HG03378 (cell line): ENCODE data around the gene ADAM19.

ENCODE experiments used
- ATAC-seq: cut with Tn5 transposase; IDR thresholded peaks from one replicate; pipeline ENCODE4 v1.9.1; 2021; ENCODE audit warnings: mild to moderate bottlenecking, moderate library complexity; ENCODE audit not compliant: unreplicated experiment

Gene ADAM19, protein sequence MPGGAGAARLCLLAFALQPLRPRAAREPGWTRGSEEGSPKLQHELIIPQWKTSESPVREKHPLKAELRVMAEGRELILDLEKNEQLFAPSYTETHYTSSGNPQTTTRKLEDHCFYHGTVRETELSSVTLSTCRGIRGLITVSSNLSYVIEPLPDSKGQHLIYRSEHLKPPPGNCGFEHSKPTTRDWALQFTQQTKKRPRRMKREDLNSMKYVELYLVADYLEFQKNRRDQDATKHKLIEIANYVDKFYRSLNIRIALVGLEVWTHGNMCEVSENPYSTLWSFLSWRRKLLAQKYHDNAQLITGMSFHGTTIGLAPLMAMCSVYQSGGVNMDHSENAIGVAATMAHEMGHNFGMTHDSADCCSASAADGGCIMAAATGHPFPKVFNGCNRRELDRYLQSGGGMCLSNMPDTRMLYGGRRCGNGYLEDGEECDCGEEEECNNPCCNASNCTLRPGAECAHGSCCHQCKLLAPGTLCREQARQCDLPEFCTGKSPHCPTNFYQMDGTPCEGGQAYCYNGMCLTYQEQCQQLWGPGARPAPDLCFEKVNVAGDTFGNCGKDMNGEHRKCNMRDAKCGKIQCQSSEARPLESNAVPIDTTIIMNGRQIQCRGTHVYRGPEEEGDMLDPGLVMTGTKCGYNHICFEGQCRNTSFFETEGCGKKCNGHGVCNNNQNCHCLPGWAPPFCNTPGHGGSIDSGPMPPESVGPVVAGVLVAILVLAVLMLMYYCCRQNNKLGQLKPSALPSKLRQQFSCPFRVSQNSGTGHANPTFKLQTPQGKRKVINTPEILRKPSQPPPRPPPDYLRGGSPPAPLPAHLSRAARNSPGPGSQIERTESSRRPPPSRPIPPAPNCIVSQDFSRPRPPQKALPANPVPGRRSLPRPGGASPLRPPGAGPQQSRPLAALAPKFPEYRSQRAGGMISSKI

DNA sequence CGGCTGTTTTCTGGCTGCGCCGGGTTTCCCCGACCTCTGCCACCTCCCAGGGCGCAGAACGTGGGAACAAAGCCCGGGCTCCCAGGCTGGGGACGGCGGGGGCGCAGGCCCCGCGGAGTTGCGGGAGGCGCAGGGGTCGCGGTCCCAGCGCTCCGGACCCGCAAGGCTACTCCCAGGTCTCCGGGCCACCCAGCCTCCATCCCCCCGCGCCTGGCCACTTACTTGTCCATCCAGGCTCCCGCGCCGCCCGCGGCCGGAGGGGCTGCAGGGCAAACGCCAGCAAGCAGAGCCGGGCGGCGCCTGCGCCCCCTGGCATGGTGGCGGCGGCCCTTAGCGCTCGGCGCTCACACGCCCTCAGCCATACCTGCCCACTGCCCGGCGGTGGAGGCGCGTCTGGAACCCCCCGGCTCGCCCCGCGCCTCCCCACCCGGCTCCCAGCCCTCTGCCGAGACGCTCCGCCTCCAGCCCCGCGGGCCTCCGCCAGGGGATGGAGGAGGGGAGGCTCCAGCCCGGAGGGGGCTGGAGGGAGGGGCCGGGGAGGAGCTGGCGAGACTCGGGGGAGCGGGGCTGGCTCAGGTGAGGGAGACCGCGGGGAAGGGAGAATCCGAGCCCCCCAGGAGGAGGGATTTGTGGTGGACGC is at the start of gene ADAM19:
Gene ADAM19 (minus strand): TSS at position 395 of the 640 bp plus-strand sequence. CDS start 79 bp downstream, at position 316.
- no peak for ATAC-seq

- no peak for ATAC-seq
Measured at GRCh38 chr5:157624144-157624543, 48.6 kb upstream of the ADAM19 start.

- no peak for ATAC-seq
Measured at GRCh38 chr5:157620776-157621175, 45.2 kb upstream of the ADAM19 start.

DNA sequence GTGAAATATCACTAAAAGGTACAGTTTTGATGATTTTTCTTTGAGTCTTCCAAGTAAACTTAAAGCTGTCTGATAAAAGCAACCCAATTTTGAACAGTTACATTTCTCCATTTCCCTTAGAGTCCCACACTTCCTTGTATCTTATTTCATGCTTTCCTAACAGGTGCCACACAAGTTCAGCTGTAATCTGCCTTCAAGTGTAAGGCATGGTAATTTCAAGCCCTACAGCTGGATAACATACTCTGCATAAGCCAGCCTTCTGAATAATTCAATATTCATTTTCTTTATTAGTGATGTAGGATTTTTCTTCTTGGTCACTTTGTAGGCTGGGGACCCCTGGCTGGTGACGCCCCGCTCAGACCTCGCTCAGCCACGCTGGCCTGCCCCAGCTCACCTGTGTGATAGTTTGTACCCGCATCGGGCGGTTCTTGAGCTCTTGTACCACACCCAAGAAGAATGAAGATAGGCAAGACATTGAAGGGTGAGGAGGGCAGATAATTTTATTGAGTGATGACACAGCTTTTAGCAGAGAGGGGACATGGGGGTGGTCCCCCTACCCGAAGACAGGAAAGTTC is 42.7 kb upstream of the ADAM19 start:
- no peak for ATAC-seq

- no peak for ATAC-seq
Measured at GRCh38 chr5:157616785-157617184, 41.2 kb upstream of the ADAM19 start.

DNA sequence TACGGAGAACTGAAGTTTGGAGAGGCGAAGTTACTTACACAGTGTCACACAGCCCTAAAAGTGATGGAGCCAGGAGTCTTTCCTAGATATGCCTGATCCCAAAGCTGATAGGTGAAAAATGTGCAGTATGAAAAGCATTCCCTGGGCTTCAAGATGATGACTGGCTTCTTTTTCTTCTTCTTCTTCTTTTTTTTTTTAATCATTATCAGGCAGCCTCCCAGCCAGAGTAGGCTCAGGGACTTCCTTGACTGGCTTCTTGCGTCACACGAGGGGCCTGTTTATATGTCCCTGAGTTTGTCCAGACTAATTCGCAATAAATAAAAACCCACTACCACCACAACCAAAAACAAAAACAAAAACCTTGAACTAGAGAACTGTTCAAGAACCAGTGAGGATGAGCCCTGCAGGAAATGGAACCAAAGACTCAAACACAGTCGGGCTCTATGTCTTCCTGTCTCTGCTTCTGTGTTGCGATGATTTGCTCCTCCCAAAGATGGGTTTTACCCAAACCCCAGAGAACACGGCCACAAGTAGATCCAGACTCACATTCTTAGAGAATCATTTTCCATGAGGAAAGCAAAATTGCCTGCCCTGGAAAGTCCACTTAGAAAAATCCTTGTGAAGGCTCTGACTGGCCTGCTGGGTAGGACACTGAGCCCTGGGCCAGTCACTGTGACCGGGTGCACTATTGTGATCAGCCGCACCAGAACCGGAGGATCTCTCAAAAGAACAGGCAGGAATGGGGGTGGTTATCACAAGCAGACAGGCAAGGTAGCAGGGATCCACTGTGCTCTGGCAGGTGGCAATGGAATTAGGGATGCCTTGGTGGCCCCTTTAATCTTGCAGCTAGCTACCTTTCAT is 38.0 kb upstream of the ADAM19 start:
- no peak for ATAC-seq

GRCh38 chr5:157612581-157612980 is 37.0 kb upstream of the ADAM19 start:
- no peak for ATAC-seq

- ATAC-seq = peak; percentile 39
Measured at GRCh38 chr5:157611571-157612476, 36.2 kb upstream of the ADAM19 start.

- no peak for ATAC-seq
Measured at GRCh38 chr5:157610990-157611389, 35.4 kb upstream of the ADAM19 start.

DNA sequence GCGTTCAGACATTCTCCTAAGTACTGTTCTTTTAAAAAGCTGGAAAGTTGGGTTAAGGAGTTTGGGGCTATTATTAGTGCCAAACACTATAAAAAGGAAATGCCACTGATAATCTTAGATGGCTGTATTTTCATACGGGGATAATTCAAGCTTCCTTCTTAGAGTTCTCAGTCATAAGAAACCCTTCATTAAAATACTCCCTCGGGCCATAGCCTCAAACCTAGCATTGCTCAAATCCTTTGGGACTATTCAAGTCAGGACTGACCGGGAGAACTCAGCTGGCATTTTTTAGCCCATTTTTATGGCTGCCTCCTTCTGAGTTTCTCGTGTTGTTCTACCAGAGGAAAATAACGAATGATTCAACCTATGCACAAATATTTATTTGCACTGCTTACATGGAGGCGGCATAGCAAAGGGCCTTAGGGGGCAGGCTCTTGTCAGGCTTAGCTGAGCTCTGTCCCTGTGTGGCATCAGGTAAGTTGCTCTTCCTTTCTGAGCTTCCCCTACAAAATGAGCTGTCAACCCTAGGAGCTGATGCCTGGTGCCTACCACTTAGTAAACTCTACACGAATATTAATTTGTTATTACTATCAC is 33.5 kb upstream of the ADAM19 start:
- ATAC-seq = no peak

DNA sequence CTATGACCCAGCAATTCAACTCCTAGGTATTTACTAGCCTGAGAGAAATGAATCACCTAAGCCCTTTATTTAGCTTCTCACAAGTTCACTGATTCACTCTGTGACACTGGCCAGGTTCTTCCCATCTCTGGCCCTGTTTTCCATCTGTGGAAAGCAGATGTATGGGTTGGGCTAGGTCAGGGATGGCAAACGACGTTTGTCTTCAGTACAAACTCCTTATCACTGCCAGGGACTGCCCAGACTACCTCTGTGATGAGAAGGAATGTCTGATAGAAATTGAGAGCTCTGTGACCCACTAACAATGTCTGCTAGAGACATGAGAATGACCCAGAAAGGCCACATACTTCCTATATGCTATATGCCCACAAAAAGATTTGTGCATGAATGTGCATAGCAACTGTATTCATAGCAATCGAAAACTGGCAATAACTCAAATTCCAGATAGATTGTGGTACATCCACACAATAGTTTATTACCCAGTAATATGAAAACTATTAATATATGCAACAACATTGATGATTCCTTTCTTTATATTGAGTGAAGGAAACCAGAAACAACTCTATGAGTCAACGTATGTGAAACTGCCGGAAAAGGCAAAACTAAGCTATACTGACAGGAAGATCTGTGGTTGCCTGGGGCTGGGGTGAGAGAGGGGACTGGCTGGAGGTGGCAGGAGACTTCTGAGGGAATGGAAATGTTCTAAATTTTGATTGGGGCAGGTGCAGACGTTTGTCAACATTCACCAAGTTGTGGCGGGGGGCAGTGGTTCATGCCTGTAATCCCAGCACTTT is 32.0 kb upstream of the ADAM19 start:
- peak; percentile 53 for ATAC-seq

DNA sequence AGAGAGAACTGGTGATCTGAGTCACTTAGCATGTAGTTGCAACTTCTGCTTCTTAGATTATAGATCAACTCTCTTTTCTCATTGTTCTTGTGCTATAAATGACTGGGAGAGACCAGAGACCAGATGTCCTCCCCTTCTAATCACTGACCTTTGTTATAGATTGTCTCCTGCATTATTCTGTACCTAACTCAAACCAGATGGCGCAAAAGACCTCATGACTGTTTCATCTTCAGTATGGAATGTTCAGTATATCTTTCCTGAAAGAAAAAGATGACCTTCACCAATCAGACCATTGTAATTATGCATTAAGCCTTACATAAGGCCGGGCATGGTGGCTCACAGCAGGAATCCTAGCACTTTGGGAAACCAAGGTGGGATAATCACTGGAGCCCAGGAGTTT is 30.5 kb upstream of the ADAM19 start:
- no peak for ATAC-seq

- peak; percentile 39 for ATAC-seq
Measured at GRCh38 chr5:157603333-157604190, 28.0 kb upstream of the ADAM19 start.

- ATAC-seq = peak; percentile 58
Measured at GRCh38 chr5:157602505-157602904, 26.9 kb upstream of the ADAM19 start.

DNA sequence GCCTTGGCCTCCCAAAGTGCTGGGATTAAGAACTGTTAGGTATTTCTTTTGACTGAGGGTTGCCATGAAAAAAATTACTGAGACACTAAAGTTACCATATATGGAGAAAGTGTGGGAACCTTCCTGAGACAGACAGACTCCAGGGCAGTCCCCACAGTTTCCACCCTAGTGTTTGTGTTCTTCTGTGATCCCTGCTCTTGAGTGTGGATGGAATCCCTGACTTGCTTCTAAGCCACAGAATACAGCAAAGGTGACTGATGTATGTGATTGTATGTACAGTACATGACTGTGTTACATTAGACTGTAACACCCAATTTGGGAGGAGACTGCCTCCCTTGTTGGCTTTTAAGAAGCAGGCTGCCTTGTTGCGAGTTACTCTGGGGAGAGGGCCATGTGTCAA is 24.7 kb upstream of the ADAM19 start:
- ATAC-seq = no peak

DNA sequence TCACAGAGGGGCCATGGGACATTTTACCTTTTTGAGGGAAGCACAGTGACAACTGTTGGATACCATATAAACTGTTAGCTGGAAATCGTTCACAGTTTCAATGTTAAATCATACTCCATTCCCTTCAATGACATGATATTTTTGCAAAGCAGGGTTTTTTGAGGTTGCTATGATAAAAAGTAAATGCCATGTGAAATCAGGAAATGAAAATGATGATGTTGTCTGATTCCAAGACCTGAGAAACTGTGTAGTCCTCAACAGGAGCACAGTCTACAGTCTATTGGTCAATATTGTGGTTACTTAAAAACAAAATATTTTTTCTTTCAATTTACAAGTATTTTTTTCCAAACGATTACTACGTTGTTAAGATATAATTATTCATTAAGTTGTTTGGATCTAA is 24.0 kb upstream of the ADAM19 start:
- no peak for ATAC-seq
